H1 (cell line): ENCODE results near the gene SERAC1. TPM values are rescaled to one million over a fixed set of nuclear protein-coding genes. Genes with fewer than 3 reads are reported as not detected.

Source experiments
- EZH2 ChIP-seq: fragments of 200-600 bp; sonication (generic); IDR thresholded peaks from 2 replicates; pipeline ENCODE4 v1.7.1; 2012; ENCODE audit warnings: low read depth, mild to moderate bottlenecking, moderate library complexity, low read length, inconsistent platforms; ENCODE audit not compliant: severe bottlenecking
- GABPA ChIP-seq: IDR thresholded peaks from 2 replicates; pipeline ENCODE4 v1.6.1; 2011; ENCODE audit warnings: mild to moderate bottlenecking, low read length, moderate library complexity, borderline replicate concordance; ENCODE audit not compliant: insufficient read depth
- JUN ChIP-seq: IDR thresholded peaks from 2 replicates; pipeline ENCODE4 v1.6.1; 2011; ENCODE audit warnings: low read depth, mild to moderate bottlenecking, improper control_type of control experiment, low read length
- POLR2AphosphoS5 ChIP-seq: IDR thresholded peaks from 2 replicates; pipeline ENCODE4 v1.6.1; 2011; ENCODE audit warnings: low read depth, low read length
- RXRA ChIP-seq: IDR thresholded peaks from 2 replicates; pipeline ENCODE4 v1.6.1; 2011; ENCODE audit warnings: low read depth, mild to moderate bottlenecking, low read length, moderate library complexity; ENCODE audit not compliant: insufficient read depth
- SUZ12 ChIP-seq: fragments of 200-600 bp; sonication (generic); IDR thresholded peaks from 2 replicates; pipeline ENCODE4 v1.6.1; 2012; ENCODE audit warnings: mild to moderate bottlenecking, inconsistent platforms, low read length, moderate library complexity, mixed read lengths
- polyA plus RNA-seq, 7 experiments: library from polyadenylated mRNA; depleted of rRNA in 3 of 7; stranded (reverse) in 5 of 7; unstranded in 2 of 7; fragments of >200 nt in 5 of 7; fragments of 200-250 nt in 2 of 7; gene quantifications; 1 replicate in 5 of 7; 2 replicates in 1 of 7; 4 replicates in 1 of 7; pipeline versions ENCODE4 v1.2.1 to v1.2.3, GENCODE V29; 2011 to 2013; ENCODE audit warnings: missing spikeins in 2 of 7, mixed read lengths in 2 of 7
- total RNA-seq: library from RNA; stranded (reverse); fragmentation: NEBNext Ultra II Directional; extraction: Animal tissue kit (Norgen Biotek cat#: 25700); gene quantifications from 2 replicates; pipeline ENCODE4 v1.2.1, GENCODE V29; 2021

SERAC1 gene
- total and polyA plus RNA-seq, 2 of the 8 experiments (the other 6 are each of a cell fraction or from before 2014, with no cell fraction given), result 7.3 to 9.0 TPM

GRCh38 chr6:158067436-158068015 is 100.5 kb downstream of the SERAC1 start (continued):
- TF ChIP-seq JUN (no peak), POLR2AphosphoS5 (no peak), RXRA (no peak), EZH2 (no peak), GABPA (no peak), SUZ12 (no peak)
- TF ChIP-seq, all 59 proteins: peak for 0
